Measurements from ENCODE around the gene PDE5A. TPM values are rescaled to one million over a fixed set of nuclear protein-coding genes. Genes with fewer than 3 reads are reported as not detected.

Gene PDE5A
- total RNA-seq (2022; extraction: Qiagen RNA extraction; ENCODE audit: low read depth), result 0.09 to 0.37 TPM (median 0.23 TPM) in 5 replicates

DNA sequence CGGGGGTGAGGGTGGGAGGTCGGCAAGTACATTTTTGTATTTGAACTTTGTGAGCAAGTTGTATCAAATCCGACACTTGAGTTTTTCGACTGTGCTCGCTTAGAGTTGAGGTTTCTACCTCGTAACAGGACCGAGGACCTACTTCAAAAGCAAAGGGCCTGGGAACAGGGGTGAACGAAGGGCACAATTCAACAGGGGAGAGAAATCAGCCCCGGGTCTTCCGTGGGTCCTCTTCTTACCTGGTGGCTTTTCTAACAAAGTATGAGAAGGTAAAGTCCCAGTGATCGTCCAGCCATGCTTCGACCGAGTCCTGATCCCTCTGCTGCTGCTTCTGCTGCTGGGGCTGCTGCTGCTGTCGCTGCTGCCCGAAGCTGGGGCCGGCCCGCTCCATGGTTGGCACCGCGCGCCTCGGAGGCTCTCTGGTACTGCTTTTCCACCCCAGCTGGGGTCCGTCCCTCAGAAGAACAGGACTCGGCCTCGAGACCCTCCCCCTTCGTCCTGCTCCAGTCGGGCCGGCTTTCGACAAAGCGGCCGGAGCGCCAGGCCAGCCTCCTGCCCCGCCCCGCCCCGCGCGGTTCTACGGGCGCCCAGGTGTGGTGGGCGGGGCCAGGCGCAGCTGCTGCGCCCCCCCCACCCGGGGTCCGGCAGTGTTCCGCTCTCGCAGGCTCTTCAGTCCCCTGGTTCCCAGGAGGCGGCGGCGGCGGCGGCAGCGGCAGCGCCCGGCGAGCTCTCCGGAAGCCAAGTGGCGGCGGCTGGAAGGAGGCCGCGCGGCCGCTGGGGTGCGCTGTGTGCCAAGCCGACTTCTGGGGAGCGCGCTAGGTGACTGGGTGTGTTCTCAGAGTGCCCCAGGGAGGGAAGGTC lies at the start of gene PDE5A:
PDE5A (minus strand) TSS at position 524 of the 861 bp plus-strand sequence; CDS start at position 391, 133 bp downstream.

Measured in A549 treated with ZK216348 at 1 μM for 4 hours (cell line).